Measurements from ENCODE around the gene BIRC6.
"Not testable (repeated sequence)": the region's sequence is repeated elsewhere in the genome, so short reads cannot be mapped to it uniquely, and the experiment has no call there.

- TF ChIP-seq POLR2A, CTCF (IDR thresholded peaks at IDR 0.05): not testable (repeated sequence)
These were observed 6.0 kb upstream of the BIRC6 start for GRCh38 chr2:32350797-32351196.

Data from heart left ventricle (tissue), 13 donors.